ENCODE data around the gene NKPD1.

NKPD1 gene

DNA sequence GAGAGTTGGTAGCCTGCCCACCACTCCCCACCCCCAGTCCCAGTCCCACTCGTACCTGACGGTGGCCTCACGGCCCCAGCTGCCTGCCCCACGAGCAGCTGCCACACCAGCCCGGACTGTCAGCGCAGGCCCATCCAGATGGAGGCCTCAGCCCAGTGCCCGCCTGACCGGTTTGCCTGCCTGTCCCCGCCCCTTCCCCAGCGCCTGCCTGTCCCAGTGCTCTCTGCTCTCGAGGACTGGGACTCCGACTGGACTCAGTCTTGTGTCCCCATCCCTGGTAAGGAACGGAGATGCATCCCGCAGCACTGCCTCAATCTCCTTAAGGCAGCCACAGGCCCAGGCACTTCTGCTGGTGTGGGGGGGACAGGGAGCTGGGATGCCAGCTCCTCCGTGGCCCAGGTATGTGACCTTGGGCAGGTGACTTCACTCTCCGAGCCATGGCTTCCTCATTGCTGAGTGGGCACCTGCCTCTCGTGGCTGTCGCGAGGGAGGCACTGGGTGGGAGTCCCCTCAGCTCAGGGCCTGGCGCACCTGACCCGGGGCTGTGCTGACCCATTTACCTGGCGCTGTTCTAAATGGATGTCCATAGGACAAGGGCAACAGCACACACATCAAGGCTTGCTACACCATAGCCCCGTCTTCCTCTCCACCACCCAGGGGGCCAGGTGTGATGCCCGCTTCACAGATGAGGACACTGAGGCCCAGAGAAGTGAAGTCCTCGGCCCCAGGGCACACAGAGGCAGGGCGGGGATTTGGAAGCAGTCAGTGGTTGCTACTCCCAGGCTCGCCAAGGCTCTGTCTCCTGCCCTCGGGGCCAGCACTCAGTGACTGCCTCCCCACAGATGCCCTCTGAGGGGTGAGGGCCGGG is at the start of gene NKPD1:
Gene NKPD1, minus strand, starts transcription at position 113 of the 868 bp plus-strand sequence. CDS start 832 bp downstream, outside the sequence.
- in situ Hi-C loops (cut with HindIII; ENCODE audit: low sequenced_read_pairs) = no loop called here

DNA sequence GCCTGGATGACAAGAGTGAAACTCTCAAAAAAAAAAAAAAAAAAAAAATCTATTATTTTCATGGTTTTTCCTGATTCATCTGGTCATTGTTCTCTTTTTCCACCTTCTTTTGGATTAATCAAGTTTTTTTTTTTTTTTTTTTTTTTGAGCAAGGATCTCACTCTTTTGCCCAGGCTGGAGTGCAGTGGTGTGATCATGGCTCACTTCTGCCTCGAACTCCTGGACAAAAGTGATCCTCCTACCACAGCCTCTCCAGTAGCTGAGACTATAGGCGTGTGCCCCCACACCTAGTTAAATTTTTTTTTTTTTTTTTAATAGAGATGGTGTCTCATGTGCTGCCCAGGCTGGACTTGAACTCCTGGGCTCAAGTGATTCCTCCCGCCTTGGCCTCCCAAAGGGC is 45.5 kb upstream of the NKPD1 start:
- in situ Hi-C loops (cut with HindIII; ENCODE audit: low sequenced_read_pairs) = no loop called here

- in situ Hi-C loops (cut with HindIII; ENCODE audit: low sequenced_read_pairs) = no loop called here
These were observed 45.0 kb upstream of the NKPD1 start for GRCh38 chr19:45205810-45206209.

GRCh38 chr19:45202637-45203036 is 41.9 kb upstream of the NKPD1 start:
- in situ Hi-C loops (cut with HindIII; ENCODE audit: low sequenced_read_pairs) = no loop called here

GRCh38 chr19:45200568-45200967 is 39.8 kb upstream of the NKPD1 start:
- in situ Hi-C loops (cut with HindIII; ENCODE audit: low sequenced_read_pairs) = no loop called here

GRCh38 chr19:45195764-45196163 is 35.0 kb upstream of the NKPD1 start:
- in situ Hi-C loops (cut with HindIII; ENCODE audit: low sequenced_read_pairs) = no loop called here

- in situ Hi-C loops (cut with HindIII; ENCODE audit: low sequenced_read_pairs) = no loop called here
These were observed 30.6 kb upstream of the NKPD1 start for GRCh38 chr19:45191375-45191774.

DNA sequence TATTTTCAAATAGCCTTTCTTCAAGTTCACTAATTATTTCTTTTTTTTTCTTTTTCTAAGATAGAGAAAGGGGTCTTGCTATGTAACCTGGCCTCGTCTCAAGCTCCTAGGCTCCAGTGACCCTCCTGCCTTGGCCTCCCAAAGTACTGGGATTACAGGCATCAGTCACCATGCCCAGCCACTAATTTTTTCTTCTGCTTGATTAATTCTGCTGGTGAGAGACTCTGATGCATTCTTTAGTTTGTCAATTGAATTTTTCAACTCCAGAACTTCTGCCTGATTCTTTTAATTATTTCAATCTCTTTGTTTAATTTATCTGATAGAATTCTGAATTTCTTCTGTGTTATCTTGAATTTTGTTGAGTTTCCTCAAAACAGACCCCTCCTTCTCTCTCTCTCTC is 29.2 kb upstream of the NKPD1 start:
- in situ Hi-C loops (cut with HindIII; ENCODE audit: low sequenced_read_pairs) = no loop called here

DNA sequence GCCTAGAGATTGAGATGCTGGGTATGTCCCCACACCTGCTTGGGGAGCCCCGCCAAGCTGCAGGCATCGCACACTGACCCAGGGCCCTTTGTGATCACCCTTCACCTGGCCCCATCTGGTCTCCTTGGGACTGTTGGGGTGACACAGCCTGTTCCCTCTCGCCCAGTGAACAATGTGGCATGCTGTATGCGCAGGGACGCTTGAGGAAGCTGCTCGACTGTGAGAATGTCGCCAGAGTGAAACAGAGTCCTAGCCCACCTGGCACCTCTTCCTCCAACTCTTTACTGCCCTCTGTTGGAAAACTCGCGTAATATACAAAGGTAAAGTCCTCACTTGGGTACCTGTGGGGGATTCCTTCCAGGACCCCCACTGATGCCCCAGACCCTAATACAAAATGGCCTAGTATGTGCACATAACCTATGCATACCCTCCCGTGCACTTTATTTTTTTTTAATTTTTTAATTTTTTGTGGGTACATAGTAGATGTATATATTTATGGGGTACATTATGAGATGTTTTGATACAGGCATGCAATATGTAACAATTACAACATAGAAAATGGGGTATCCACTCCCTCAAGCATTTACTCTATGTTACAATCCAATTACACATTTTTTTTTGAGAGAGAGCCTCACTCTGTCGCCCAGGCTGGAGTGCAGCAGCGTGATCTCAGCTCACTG is 26.8 kb upstream of the NKPD1 start:
- in situ Hi-C loops (cut with HindIII; ENCODE audit: low sequenced_read_pairs) = no loop called here

DNA sequence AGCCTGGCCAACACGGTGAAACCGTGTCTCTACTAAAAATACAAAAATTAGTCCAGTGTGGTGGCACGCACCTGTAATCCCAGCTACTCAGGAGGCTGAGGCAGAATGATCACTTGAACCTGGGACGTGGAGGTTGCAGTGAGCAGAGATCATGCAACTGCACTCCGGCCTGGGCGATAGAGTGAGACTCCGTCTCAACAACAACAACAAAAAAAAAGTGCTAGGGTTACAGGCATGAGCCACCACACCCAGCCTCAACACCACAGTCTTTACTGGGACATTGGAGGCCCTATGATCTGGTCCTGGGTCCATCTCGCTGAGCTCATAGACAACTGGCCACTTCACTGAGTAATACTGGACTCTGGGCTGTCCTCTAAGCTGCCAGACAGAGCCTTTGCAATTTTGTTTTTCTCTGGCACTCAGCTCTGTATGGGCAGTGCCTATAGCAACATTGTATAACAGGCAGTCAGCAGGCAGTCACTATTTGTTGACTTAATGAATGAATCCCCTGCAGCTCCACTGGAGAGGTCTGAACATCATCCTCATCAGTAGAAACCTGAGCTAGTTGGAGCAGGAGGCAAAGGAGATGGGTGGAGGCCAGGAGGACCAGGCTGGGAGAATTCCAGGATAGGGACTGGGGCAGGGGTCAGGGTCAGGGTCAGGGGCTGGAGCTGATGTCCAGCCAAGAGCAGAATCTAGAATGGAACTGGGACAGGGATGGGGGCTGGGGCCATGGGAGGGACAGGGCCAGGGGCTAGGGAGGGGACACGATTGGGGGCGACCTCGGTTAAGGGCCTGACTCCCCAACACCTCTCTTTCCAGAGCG is 25.9 kb upstream of the NKPD1 start:
- in situ Hi-C loops (cut with HindIII; ENCODE audit: low sequenced_read_pairs) = no loop called here

DNA sequence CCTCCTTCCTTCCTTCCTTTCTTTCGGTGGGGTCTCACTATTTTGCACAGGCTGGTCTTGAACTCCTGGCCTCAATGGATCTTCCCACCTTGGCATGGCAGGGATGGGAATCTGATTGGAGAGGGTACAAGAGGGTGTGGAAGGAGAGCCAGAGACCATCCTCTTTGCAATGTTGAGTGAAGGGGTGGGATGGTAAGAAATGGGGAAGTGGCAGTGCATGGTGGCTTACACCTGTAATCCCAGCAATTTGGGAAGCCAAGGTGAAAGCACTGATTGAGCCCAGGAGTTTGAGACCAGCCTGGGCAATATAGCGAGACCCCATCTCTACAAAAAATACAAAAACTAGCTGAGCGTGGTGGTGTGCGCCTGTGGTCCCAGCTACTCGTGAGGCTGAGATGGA is 23.3 kb upstream of the NKPD1 start:
- in situ Hi-C loops (cut with HindIII; ENCODE audit: low sequenced_read_pairs) = no loop called here

- in situ Hi-C loops (cut with HindIII; ENCODE audit: low sequenced_read_pairs) = no loop called here
These were observed 22.0 kb upstream of the NKPD1 start for GRCh38 chr19:45182758-45183157.

- in situ Hi-C loops (cut with HindIII; ENCODE audit: low sequenced_read_pairs) = no loop called here
These were observed 20.2 kb upstream of the NKPD1 start for GRCh38 chr19:45180936-45181335.

- in situ Hi-C loops (cut with HindIII; ENCODE audit: low sequenced_read_pairs) = no loop called here
These were observed 19.1 kb upstream of the NKPD1 start for GRCh38 chr19:45179892-45180370.

GRCh38 chr19:45179072-45179891 is 18.5 kb upstream of the NKPD1 start:
- in situ Hi-C loops (cut with HindIII; ENCODE audit: low sequenced_read_pairs) = no loop called here

GRCh38 chr19:45178262-45179071 is 17.7 kb upstream of the NKPD1 start, which contains the start of gene BLOC1S3:
Gene BLOC1S3 (plus strand): TSS chr19:45178784. CDS start chr19:45179297, 513 bp downstream.
- in situ Hi-C loops (cut with HindIII; ENCODE audit: low sequenced_read_pairs) = no loop called here

GRCh38 chr19:45177817-45178261 is 17.1 kb upstream of the NKPD1 start, which contains the start of gene TRAPPC6A:
Gene TRAPPC6A (minus strand): TSS chr19:45178237. CDS start chr19:45178218, 19 bp downstream.
- in situ Hi-C loops (cut with HindIII; ENCODE audit: low sequenced_read_pairs) = no loop called here

DNA sequence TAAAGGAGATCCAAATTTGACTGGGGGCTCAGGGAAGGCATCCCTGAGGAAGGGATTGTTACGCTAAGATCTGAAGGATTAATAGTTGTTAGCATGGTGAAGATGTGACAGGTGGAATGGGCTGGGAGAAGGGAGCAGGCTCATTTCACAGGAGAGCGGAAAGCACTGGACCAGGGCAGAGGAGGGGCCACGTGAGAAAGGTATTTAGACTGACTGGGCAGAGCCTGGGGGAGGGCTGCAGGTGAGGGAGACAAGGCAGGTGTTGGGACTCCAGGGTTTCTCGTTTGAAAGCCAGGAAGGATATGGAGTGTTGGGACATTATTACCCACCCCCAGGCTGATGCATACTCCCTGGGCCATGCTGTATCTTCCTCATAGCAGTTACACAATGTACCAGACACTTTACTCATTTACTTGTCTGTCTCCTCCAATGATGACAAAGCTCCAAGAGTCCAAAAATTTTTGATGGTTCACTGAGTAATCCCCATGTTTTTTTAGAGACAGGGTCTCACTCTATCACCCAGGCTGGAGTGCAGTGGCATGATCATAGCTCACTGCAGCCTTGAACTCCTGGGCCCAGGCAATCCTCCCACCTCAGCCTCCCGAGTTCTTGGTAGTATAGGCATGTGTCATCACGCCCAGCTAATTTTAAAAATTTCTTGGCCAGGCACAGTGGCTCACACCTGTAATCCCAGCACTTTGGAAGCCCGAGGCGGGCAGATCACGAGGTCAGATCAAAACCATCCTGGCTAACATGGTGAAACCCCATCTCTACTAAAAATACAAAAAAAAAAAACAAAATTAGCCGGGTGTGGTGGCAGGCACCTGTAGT is 14.9 kb upstream of the NKPD1 start:
- in situ Hi-C loops (cut with HindIII; ENCODE audit: low sequenced_read_pairs) = no loop called here
